Type B pancreatic cell (in vitro differentiated cells): ENCODE results near the gene ELP5. TPM values are rescaled to one million over a fixed set of nuclear protein-coding genes. Genes with fewer than 3 reads are reported as not detected.

Experiments
- DNase-seq: peaks from one replicate; pipeline ENCODE4 v3.0.0; 2021; ENCODE audit warnings: mixed read lengths; ENCODE audit not compliant: unreplicated experiment; ENCODE audit errors: extremely low spot score
- H3K27ac Mint-ChIP-seq: 2 replicates; pipeline ENCODE4 v1.8.0; 2021; ENCODE audit warnings: mild to moderate bottlenecking, mixed read lengths
- H3K27me3 Mint-ChIP-seq: 2 replicates; pipeline ENCODE4 v1.8.0; 2021; ENCODE audit warnings: mixed read lengths
- H3K36me3 Mint-ChIP-seq: 2 replicates; pipeline ENCODE4 v1.8.0; 2021; ENCODE audit warnings: mixed read lengths
- H3K4me1 Mint-ChIP-seq: one replicate; pipeline ENCODE4 v1.8.0; 2021; ENCODE audit warnings: mixed read lengths; ENCODE audit not compliant: unreplicated experiment
- H3K4me3 Mint-ChIP-seq: 2 replicates; pipeline ENCODE4 v1.8.0; 2021; ENCODE audit warnings: mild to moderate bottlenecking, mixed read lengths
- H3K9me3 Mint-ChIP-seq: 2 replicates; pipeline ENCODE4 v1.8.0; 2021; ENCODE audit warnings: mixed read lengths
- total RNA-seq: library from RNA; stranded (reverse); gene quantifications from 2 replicates; pipeline ENCODE4 v1.2.1, GENCODE V29; 2021; ENCODE audit warnings: low replicate concordance
- TF ChIP-seq, protein P1 (sequence below): fragments of 200-600 bp; sonication (generic); conservative IDR thresholded peaks from 2 replicates; pipeline ENCODE4 v1.5.0; 2021; ENCODE audit warnings: antibody characterized with exemption, mild to moderate bottlenecking

ELP5 gene
- total RNA-seq, 1 donor from 2014 or later = 55.7 TPM

DNA sequence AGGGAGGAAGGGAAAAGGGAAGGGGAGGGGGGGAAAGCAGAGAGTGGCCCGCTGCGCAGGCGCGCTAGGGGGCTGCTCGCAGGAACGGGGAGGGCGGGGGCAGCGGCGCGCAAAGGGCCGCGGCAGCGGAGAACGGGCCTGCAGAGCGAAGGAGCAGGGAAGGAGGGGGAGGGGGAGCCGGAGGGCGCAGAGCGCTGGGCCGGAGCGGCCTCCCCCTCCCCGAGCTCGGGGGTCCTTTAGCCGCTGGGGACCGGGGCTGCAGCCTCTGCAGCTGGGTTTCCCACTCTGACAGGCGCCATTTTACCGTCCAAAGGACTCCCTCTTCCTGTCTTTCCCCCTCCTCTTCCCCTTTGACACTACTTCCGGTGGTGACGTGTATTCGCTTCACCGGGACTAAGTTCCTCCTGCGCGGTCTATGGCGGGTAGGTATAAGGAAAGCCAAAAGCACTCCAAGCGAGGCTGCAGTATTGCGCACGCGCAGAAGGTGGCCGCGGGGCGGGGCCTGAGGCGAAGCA, 297 bp upstream of the ELP5 start, which contains the start of gene CTDNEP1:
Gene CTDNEP1, minus strand, starts transcription at position 74 of the 515 bp plus-strand sequence. CDS start 438 bp downstream, outside the sequence.
- TF ChIP-seq, protein P1, sequence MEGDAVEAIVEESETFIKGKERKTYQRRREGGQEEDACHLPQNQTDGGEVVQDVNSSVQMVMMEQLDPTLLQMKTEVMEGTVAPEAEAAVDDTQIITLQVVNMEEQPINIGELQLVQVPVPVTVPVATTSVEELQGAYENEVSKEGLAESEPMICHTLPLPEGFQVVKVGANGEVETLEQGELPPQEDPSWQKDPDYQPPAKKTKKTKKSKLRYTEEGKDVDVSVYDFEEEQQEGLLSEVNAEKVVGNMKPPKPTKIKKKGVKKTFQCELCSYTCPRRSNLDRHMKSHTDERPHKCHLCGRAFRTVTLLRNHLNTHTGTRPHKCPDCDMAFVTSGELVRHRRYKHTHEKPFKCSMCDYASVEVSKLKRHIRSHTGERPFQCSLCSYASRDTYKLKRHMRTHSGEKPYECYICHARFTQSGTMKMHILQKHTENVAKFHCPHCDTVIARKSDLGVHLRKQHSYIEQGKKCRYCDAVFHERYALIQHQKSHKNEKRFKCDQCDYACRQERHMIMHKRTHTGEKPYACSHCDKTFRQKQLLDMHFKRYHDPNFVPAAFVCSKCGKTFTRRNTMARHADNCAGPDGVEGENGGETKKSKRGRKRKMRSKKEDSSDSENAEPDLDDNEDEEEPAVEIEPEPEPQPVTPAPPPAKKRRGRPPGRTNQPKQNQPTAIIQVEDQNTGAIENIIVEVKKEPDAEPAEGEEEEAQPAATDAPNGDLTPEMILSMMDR = no peak
- DNase-seq = peak; percentile 100
- no peaks in the 10 kb centered on the region for H3K9me3 Mint-ChIP-seq
- H3K36me3 Mint-ChIP-seq = peaks cover 20% of the 10 kb centered on the region
- H3K4me1 Mint-ChIP-seq = peaks cover 30% of the 10 kb centered on the region
- no peaks in the 10 kb centered on the region for H3K27me3 Mint-ChIP-seq
- peak within 1 kb of the TSS; percentile 97 for H3K4me3 Mint-ChIP-seq
- H3K27ac Mint-ChIP-seq = peak within 1 kb of the TSS; percentile 100

DNA sequence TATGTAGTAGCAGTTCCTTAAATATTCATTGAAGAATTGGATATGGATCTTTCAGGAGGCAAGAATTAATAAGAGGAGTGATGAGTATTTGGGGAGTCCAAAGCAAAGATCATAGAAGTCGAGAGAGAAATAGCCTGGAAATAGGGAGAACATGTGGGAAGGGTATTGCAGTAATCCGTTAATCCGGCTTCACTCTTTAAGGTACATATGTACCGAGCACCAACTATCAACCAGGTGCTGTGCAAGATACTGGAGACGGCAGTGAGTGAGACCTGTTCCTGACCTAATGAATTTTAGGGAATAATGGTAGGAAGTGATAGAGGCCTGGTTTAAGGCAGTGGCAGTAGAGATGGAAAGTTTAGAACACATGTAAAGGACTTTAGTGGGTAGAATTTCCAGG, 1.1 kb downstream of the ELP5 start:
- TF ChIP-seq, protein P1 = no peak
- Mint-ChIP-seq H3K9me3 (no peaks in the 10 kb centered on the region), H3K36me3 (peaks cover 21% of the 10 kb centered on the region), H3K27ac (peak overlapping the region; percentile 100), H3K4me1 (peaks cover 30% of the 10 kb centered on the region), H3K4me3 (peak overlapping the region; percentile 94), H3K27me3 (no peaks in the 10 kb centered on the region)
- no peak for DNase-seq

DNA sequence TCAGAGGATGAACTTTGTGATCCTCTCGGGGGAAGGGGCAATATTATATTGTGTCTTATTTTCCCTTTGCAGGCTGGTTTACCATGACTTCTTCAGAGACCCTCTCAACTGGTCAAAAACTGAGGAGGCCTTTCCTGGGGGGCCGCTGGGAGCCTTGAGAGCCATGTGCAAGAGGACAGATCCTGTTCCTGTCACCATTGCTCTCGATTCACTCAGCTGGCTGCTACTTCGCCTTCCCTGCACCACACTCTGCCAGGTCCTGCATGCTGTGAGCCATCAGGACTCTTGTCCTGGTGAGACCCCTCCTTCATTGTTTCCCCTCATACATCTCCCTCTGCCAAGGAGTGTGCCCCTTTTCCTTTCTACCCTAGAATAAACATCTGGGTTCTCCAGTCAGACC, 2.5 kb downstream of the ELP5 start:
- Mint-ChIP-seq H3K36me3 (peaks cover 26% of the 10 kb centered on the region), H3K27me3 (peaks cover 5% of the 10 kb centered on the region), H3K9me3 (no peaks in the 10 kb centered on the region), H3K4me1 (peaks cover 25% of the 10 kb centered on the region), H3K27ac (peak overlapping the region; percentile 52), H3K4me3 (peak overlapping the region; percentile 71)
- no peak for DNase-seq
- TF ChIP-seq, protein P1 = no peak

DNA sequence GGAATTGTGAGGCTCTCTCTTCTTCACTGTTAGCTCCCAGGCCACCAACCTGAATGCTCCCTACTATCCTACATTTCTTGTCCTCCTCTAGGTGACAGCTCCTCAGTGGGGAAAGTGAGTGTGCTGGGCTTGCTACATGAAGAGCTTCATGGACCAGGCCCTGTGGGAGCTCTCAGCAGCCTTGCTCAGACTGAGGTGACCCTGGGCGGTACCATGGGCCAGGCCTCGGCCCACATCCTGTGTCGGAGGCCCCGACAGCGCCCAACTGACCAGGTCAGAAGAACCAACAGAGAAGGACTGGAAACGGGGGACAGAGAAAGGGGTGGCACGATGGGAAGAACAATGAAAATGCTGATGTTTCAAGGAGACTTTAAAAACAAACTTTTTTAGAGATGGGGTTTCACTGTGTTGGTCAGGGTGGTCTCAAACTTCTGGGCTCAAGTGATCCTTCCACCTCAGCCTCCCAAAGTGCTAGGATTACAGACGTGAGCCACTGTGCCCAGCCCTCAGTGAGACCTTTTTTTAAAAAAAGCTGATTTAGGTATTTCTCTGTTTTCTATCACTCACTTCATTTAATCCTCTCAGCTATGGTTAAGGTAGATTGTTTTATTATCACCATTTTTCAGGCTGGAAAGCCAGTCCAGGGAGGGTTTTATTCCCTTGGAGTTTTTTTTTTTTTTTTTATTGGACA, 4.9 kb downstream of the ELP5 start:
- TF ChIP-seq, protein P1 = no peak
- DNase-seq = no peak
- H3K36me3 Mint-ChIP-seq = peaks cover 26% of the 10 kb centered on the region
- peaks cover 13% of the 10 kb centered on the region for H3K4me1 Mint-ChIP-seq
- peak overlapping the region; percentile 82 for H3K27ac Mint-ChIP-seq
- peaks cover 19% of the 10 kb centered on the region for H3K27me3 Mint-ChIP-seq
- H3K4me3 Mint-ChIP-seq = no peak overlapping the region
- H3K9me3 Mint-ChIP-seq = no peaks in the 10 kb centered on the region

DNA sequence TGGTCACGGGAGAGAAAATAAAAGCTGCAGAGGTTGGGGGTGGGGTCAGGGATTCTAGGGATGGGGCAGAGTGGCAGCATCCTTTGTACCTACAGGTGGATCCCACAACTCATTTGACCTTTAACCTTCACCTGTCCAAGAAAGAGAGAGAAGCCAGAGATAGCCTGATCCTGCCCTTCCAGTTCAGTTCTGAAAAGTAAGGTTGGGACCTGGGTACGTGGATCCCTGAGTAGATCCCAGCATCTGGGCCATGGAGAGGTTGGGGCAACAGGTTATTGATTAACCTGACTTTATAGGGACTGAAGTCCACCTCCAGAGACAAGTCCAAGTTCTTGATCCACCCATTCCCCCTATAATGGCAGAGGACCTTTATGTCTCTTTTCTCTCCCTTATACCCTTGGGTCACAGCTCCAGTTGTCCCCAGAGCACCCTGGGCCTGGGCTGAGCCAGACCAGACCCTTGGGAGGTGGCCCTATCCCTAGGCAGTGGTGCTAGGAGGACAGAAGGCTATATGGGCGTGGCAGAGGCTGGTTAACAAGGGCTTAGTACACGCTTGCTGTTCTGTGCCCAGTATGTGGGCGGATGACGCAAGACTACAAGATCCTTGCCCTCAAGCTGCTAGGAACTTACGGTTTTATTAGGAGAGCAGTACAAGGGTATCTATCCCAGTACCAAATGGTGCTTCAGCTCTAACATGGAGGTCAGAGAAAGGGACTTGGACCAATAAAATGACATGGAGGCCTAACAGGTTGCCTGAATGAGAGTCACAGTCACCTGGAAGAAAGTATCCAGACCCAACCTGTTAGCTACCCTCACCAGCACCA, 6.9 kb downstream of the ELP5 start:
- Mint-ChIP-seq H3K27me3 (peaks cover 37% of the 10 kb centered on the region), H3K4me1 (peaks cover 6% of the 10 kb centered on the region), H3K36me3 (peaks cover 17% of the 10 kb centered on the region), H3K27ac (peak overlapping the region; percentile 87), H3K4me3 (peak overlapping the region; percentile 83), H3K9me3 (no peaks in the 10 kb centered on the region)
- TF ChIP-seq, protein P1 = no peak
- no peak for DNase-seq
